GM12878 (cell line): ENCODE data around the gene DEUP1.

ENCODE experiments used
- POLR2A ChIP-seq: IDR thresholded peaks from 2 replicates; pipeline ENCODE4 v1.6.1; 2011; ENCODE audit warnings: low read depth, mild to moderate bottlenecking, low read length
- RAD21 ChIP-seq: IDR thresholded peaks from 2 replicates; pipeline ENCODE4 v1.6.1; 2011; ENCODE audit warnings: mild to moderate bottlenecking, low read depth, low read length, moderate library complexity; ENCODE audit not compliant: insufficient read depth

GRCh38 chr11:93481696-93482095 lies 151.2 kb downstream of the DEUP1 start:
- TF ChIP-seq POLR2A (no peak), RAD21 (no peak)
